MM.1S (cell line): ENCODE results near the gene IGSF9B.

Experiments
- DNase-seq: peaks from one replicate; pipeline ENCODE4 v3.0.0-alpha.2; 2015
- H2AFZ ChIP-seq: fragments of 300-600 bp; sonication (generic); 2 replicates; pipeline ENCODE4 v1.6.0; 2016; ENCODE audit warnings: antibody characterized with exemption, low read length
- H3F3A ChIP-seq: fragments of 300-600 bp; sonication (generic); 2 replicates; pipeline ENCODE4 v1.6.1; 2016; ENCODE audit warnings: mild to moderate bottlenecking, antibody characterized with exemption, low read length, moderate library complexity, mixed read lengths; ENCODE audit not compliant: insufficient read depth
- H3K27ac ChIP-seq: fragments of 300-600 bp; sonication (generic); 2 replicates; pipeline ENCODE4 v1.5.1; 2016; ENCODE audit warnings: mild to moderate bottlenecking, low read length
- H3K27me3 ChIP-seq: fragments of 300-600 bp; sonication (generic); replicated peaks from 2 replicates; pipeline ENCODE4 v1.6.0; 2016; ENCODE audit warnings: low read length; ENCODE audit not compliant: insufficient read depth
- H3K36me3 ChIP-seq: fragments of 300-600 bp; sonication (generic); replicated peaks from 2 replicates; pipeline ENCODE4 v1.6.1; 2016; ENCODE audit warnings: mild to moderate bottlenecking, low read length, mixed read lengths; ENCODE audit not compliant: insufficient read depth
- H3K4me1 ChIP-seq: fragments of 300-600 bp; sonication (generic); 2 replicates; pipeline ENCODE4 v1.6.1; 2016; ENCODE audit warnings: low read length, mixed read lengths
- H3K4me2 ChIP-seq: fragments of 300-600 bp; sonication (generic); 2 replicates; pipeline ENCODE4 v1.6.0; 2016; ENCODE audit warnings: low read depth, low read length
- H3K4me3 ChIP-seq: fragments of 300-600 bp; sonication (generic); 2 replicates; pipeline ENCODE4 v1.5.1; 2016; ENCODE audit warnings: low read length, mixed read lengths
- H3K79me2 ChIP-seq: fragments of 300-600 bp; sonication (generic); 2 replicates; pipeline ENCODE4 v1.6.1; 2016; ENCODE audit warnings: mixed run types, low read length, mixed read lengths
- H3K9ac ChIP-seq: fragments of 300-600 bp; sonication (generic); 2 replicates; pipeline ENCODE4 v1.6.1; 2016; ENCODE audit warnings: low read length, mixed read lengths
- H3K9me2 ChIP-seq: fragments of 300-600 bp; sonication (generic); replicated peaks from 2 replicates; pipeline ENCODE4 v1.6.1; 2016; ENCODE audit warnings: mild to moderate bottlenecking, low read length, mixed read lengths; ENCODE audit not compliant: insufficient read depth
- H3K9me3 ChIP-seq: fragments of 300-600 bp; sonication (generic); replicated peaks from 2 replicates; pipeline ENCODE4 v1.6.1; 2016; ENCODE audit warnings: mild to moderate bottlenecking, low read length, mixed read lengths; ENCODE audit not compliant: insufficient read depth
- H4K20me1 ChIP-seq: fragments of 300-600 bp; sonication (generic); 2 replicates; pipeline ENCODE4 v1.6.1; 2016; ENCODE audit warnings: mild to moderate bottlenecking, low read length, moderate library complexity, mixed read lengths; ENCODE audit not compliant: insufficient read depth
- CTCF ChIP-seq: fragments of 300-600 bp; sonication (generic); IDR thresholded peaks from 2 replicates; pipeline ENCODE4 v1.5.1; 2016; ENCODE audit warnings: antibody characterized with exemption, low read length, mixed read lengths
- EZH2 ChIP-seq: fragments of 300-600 bp; sonication (generic); optimal IDR thresholded peaks from 2 replicates; pipeline ENCODE3; 2017; ENCODE audit warnings: low read depth, mild to moderate bottlenecking, antibody characterized with exemption, low read length, mixed read lengths
- EZH2phosphoT487 ChIP-seq: fragments of 300-600 bp; sonication (generic); IDR thresholded peaks from 2 replicates; pipeline ENCODE4 v1.6.1; 2018; ENCODE audit warnings: antibody characterized with exemption, low read length

The IGSF9B gene

GRCh38 chr11:133936136-133936535 lies 20.6 kb downstream of the IGSF9B start:
- no peak overlapping the region for H3K4me3 ChIP-seq
- H3K27me3 ChIP-seq, result no peaks in the 10 kb centered on the region
- H3K4me1 ChIP-seq, result no peaks in the 10 kb centered on the region
- no peaks in the 10 kb centered on the region for H3K9me3 ChIP-seq
- no peak overlapping the region for H3K27ac ChIP-seq
- H3K4me2 ChIP-seq, result no peak overlapping the region
- no peak overlapping the region for H2AFZ ChIP-seq
- H3K9ac ChIP-seq, result no peak overlapping the region
- no peaks in the 10 kb centered on the region for H4K20me1 ChIP-seq
- no peak for TF ChIP-seq CTCF
- no peak for TF ChIP-seq EZH2phosphoT487
- TF ChIP-seq EZH2, result no peak
- no peaks in the 10 kb centered on the region for H3F3A ChIP-seq
- no peaks in the 10 kb centered on the region for H3K36me3 ChIP-seq
- DNase-seq, result no peak
- no peaks in the 10 kb centered on the region for H3K79me2 ChIP-seq
- H3K9me2 ChIP-seq, result no peaks in the 10 kb centered on the region

GRCh38 chr11:133935551-133935910 lies 21.2 kb downstream of the IGSF9B start:
- H3K79me2 ChIP-seq, result no peaks in the 10 kb centered on the region
- no peaks in the 10 kb centered on the region for H3K9me2 ChIP-seq
- no peaks in the 10 kb centered on the region for H3F3A ChIP-seq
- TF ChIP-seq EZH2phosphoT487 (no peak), EZH2 (no peak), CTCF (no peak)
- no peaks in the 10 kb centered on the region for H4K20me1 ChIP-seq
- no peaks in the 10 kb centered on the region for H3K27me3 ChIP-seq
- no peak overlapping the region for H3K9ac ChIP-seq
- no peak overlapping the region for H2AFZ ChIP-seq
- H3K4me3 ChIP-seq, result no peak overlapping the region
- DNase-seq, result no peak
- no peaks in the 10 kb centered on the region for H3K36me3 ChIP-seq
- H3K4me1 ChIP-seq, result no peaks in the 10 kb centered on the region
- no peak overlapping the region for H3K27ac ChIP-seq
- no peak overlapping the region for H3K4me2 ChIP-seq
- H3K9me3 ChIP-seq, result no peaks in the 10 kb centered on the region

- no peaks in the 10 kb centered on the region for H3K27me3 ChIP-seq
- H3K9me3 ChIP-seq, result no peaks in the 10 kb centered on the region
- no peak overlapping the region for H3K9ac ChIP-seq
- no peak overlapping the region for H3K4me2 ChIP-seq
- H3K4me1 ChIP-seq, result no peaks in the 10 kb centered on the region
- H3K27ac ChIP-seq, result no peak overlapping the region
- H3F3A ChIP-seq, result no peaks in the 10 kb centered on the region
- no peaks in the 10 kb centered on the region for H3K9me2 ChIP-seq
- H3K36me3 ChIP-seq, result no peaks in the 10 kb centered on the region
- H2AFZ ChIP-seq, result no peak overlapping the region
- no peak for DNase-seq
- H3K79me2 ChIP-seq, result no peaks in the 10 kb centered on the region
- H4K20me1 ChIP-seq, result no peaks in the 10 kb centered on the region
- no peak overlapping the region for H3K4me3 ChIP-seq
- no peak for TF ChIP-seq EZH2
- no peak for TF ChIP-seq EZH2phosphoT487
- TF ChIP-seq CTCF, result no peak
Observed at GRCh38 chr11:133934599-133935550, 21.9 kb downstream of the IGSF9B start.
